HG03460 (cell line): ENCODE results near the gene CD3D.

Experiments used
- ATAC-seq: cut with Tn5 transposase; IDR thresholded peaks from one replicate; pipeline ENCODE4 v1.9.1; 2021; ENCODE audit not compliant: unreplicated experiment

The CD3D gene

GRCh38 chr11:118342503-118343161 lies at the start of gene CD3D:
TSS of gene CD3D (minus strand) at chr11:118342705. CDS start at chr11:118342607, 98 bp downstream.
- ATAC-seq: no peak

GRCh38 chr11:118383657-118384056 lies 41.2 kb upstream of the CD3D start:
- ATAC-seq: no peak

GRCh38 chr11:118382954-118383353 lies 40.4 kb upstream of the CD3D start:
- no peak for ATAC-seq

- ATAC-seq: no peak
Measured at GRCh38 chr11:118380571-118380970, 38.1 kb upstream of the CD3D start.

- ATAC-seq: no peak
Measured at GRCh38 chr11:118379497-118379896, 37.0 kb upstream of the CD3D start.

- no peak for ATAC-seq
Measured at GRCh38 chr11:118375978-118376377, 33.5 kb upstream of the CD3D start.

- ATAC-seq: no peak
Measured at GRCh38 chr11:118374729-118375128, 32.2 kb upstream of the CD3D start.

- ATAC-seq: no peak
Measured at GRCh38 chr11:118373871-118374270, 31.4 kb upstream of the CD3D start.

GRCh38 chr11:118373263-118373662 lies 30.8 kb upstream of the CD3D start:
- ATAC-seq: no peak

- ATAC-seq: no peak
Measured at GRCh38 chr11:118370774-118371173, 28.3 kb upstream of the CD3D start.

GRCh38 chr11:118366287-118366686 lies 23.8 kb upstream of the CD3D start:
- no peak for ATAC-seq

GRCh38 chr11:118364956-118365615 lies 22.6 kb upstream of the CD3D start:
- no peak for ATAC-seq

GRCh38 chr11:118359295-118359958 lies 16.9 kb upstream of the CD3D start, which contains the start of gene UBE4A:
TSS of gene UBE4A (plus strand) at chr11:118359600. CDS start at chr11:118365081, 5,481 bp downstream.
- peak; percentile 81 for ATAC-seq

- no peak for ATAC-seq
Measured at GRCh38 chr11:118358071-118358470, 15.6 kb upstream of the CD3D start.

- ATAC-seq: no peak
Measured at GRCh38 chr11:118353084-118353710, 10.7 kb upstream of the CD3D start.

GRCh38 chr11:118349475-118349874 lies 7.0 kb upstream of the CD3D start:
- no peak for ATAC-seq

- ATAC-seq: no peak
Measured at GRCh38 chr11:118343981-118344515, 1.5 kb upstream of the CD3D start, which contains the start of gene CD3G. TSS of gene CD3G (plus strand) at chr11:118344344. CDS start at chr11:118344424, 80 bp downstream.

GRCh38 chr11:118343248-118343647 lies 743 bp upstream of the CD3D start:
- no peak for ATAC-seq

GRCh38 chr11:118341815-118342489 lies 553 bp downstream of the CD3D start:
- no peak for ATAC-seq

- ATAC-seq: no peak
Measured at GRCh38 chr11:118341261-118341660, 1.2 kb downstream of the CD3D start.

- no peak for ATAC-seq
Measured at GRCh38 chr11:118340449-118340848, 2.1 kb downstream of the CD3D start.
